IMR-90 (cell line): ENCODE data around the gene ALCAM. TPM values are rescaled to one million over a fixed set of nuclear protein-coding genes. Genes with fewer than 3 reads are reported as not detected.

Experiments
- ATAC-seq: fragments of 200-7000 bp; cut with Tn5 transposase; 2 replicates; pipeline ENCODE4 v1.9.1; 2020; ENCODE audit warnings: low read depth, mild to moderate bottlenecking, moderate library complexity
- BruUV-seq: library from RNA; stranded (reverse); fragments of 400-500 nt; replicated peaks from 2 replicates; lab custom pipeline; 2021; lab: Mats Ljungman, UMichigan
- CTCF ChIA-PET: fragments of 300-600 bp; formaldehyde crosslinking; extraction: SDS; loops from one replicate; lab custom pipeline; 2021; ENCODE audit warnings: antibody characterized with exemption; lab: Yijun Ruan, JAX
- POLR2A ChIA-PET: fragments of 300-600 bp; sonication (Branson Sonifier 250); formaldehyde crosslinking; loops from one replicate; lab custom pipeline; 2022; ENCODE audit warnings: antibody characterized with exemption; ENCODE audit not compliant: unreplicated experiment; lab: Charles Lee
- DNase-seq: peaks from one replicate; pipeline ENCODE4 v3.0.0; 2013
- H2AFZ ChIP-seq: replicated peaks from 2 replicates; pipeline ENCODE3; 2013; ENCODE audit warnings: low read length, mild to moderate bottlenecking; ENCODE audit not compliant: poor library complexity
- H2AK5ac ChIP-seq: 2 replicates; pipeline ENCODE4 v1.6.1; 2013; ENCODE audit warnings: low read depth, low read length, inconsistent platforms
- H2AK9ac ChIP-seq: replicated peaks from 2 replicates; pipeline ENCODE3; 2013; ENCODE audit warnings: mild to moderate bottlenecking, low read depth, low read length, moderate library complexity; ENCODE audit not compliant: poor library complexity
- H2BK120ac ChIP-seq: 2 replicates; pipeline ENCODE4 v1.6.1; 2013; ENCODE audit warnings: low read depth, low read length, inconsistent platforms
- H2BK15ac ChIP-seq: 3 replicates; pipeline ENCODE4 v1.6.1; 2013; ENCODE audit warnings: low read depth, low read length, inconsistent platforms
- H2BK20ac ChIP-seq: 2 replicates; pipeline ENCODE4 v1.6.1; 2013; ENCODE audit warnings: low read depth, mild to moderate bottlenecking, inconsistent platforms, low read length, moderate library complexity
- H2BK5ac ChIP-seq: 2 replicates; pipeline ENCODE4 v1.6.1; 2013; ENCODE audit warnings: mild to moderate bottlenecking, low read depth, low read length, inconsistent platforms; ENCODE audit not compliant: poor library complexity, severe bottlenecking
- H3K14ac ChIP-seq: replicated peaks from 2 replicates; pipeline ENCODE4 v1.6.1; 2013; ENCODE audit warnings: low read depth, low read length, inconsistent platforms
- H3K18ac ChIP-seq: 2 replicates; pipeline ENCODE4 v1.6.1; 2013; ENCODE audit warnings: low read depth, low read length, control low read depth
- H3K23ac ChIP-seq: 2 replicates; pipeline ENCODE4 v1.6.1; 2013; ENCODE audit warnings: low read depth, low read length, inconsistent platforms
- H3K27ac ChIP-seq: 2 replicates; pipeline ENCODE4 v1.5.1; 2013; ENCODE audit warnings: mild to moderate bottlenecking, control low read depth, low read length; ENCODE audit not compliant: insufficient read depth
- H3K27me3 ChIP-seq: 2 replicates; pipeline ENCODE4 v1.6.1; 2013; ENCODE audit warnings: low read length; ENCODE audit not compliant: control insufficient read depth, insufficient read depth
- H3K36me3 ChIP-seq: 2 replicates; pipeline ENCODE4 v1.6.1; 2013; ENCODE audit warnings: low read length, mixed read lengths; ENCODE audit not compliant: control insufficient read depth, insufficient read depth
- H3K4ac ChIP-seq: 2 replicates; pipeline ENCODE4 v1.6.1; 2013; ENCODE audit warnings: low read depth, low read length, inconsistent platforms
- H3K4me1 ChIP-seq: 2 replicates; pipeline ENCODE4 v1.6.1; 2013; ENCODE audit warnings: low read length, mixed read lengths; ENCODE audit not compliant: control insufficient read depth, insufficient read depth
- H3K4me2 ChIP-seq: 2 replicates; pipeline ENCODE4 v1.6.1; 2013; ENCODE audit warnings: low read depth, mild to moderate bottlenecking, control low read depth, low read length, moderate library complexity
- H3K4me3 ChIP-seq: 2 replicates; pipeline ENCODE4 v1.5.1; 2013; ENCODE audit warnings: low read depth, mild to moderate bottlenecking, control low read depth, low read length, moderate library complexity; ENCODE audit not compliant: insufficient read depth
- H3K56ac ChIP-seq: 2 replicates; pipeline ENCODE4 v1.6.1; 2013; ENCODE audit warnings: low read length, inconsistent platforms; ENCODE audit not compliant: insufficient read depth; ENCODE audit errors: extremely low read depth
- H3K79me1 ChIP-seq, 2 experiments: 2 replicates each; pipeline ENCODE4 v1.6.1; 2013; ENCODE audit warnings: low read length in 2 of 2, inconsistent platforms in 1 of 2, low read depth in 1 of 2
- H3K9ac ChIP-seq: 2 replicates; pipeline ENCODE4 v1.6.1; 2013; ENCODE audit warnings: low read depth, low read length, control low read depth
- H3K9me1 ChIP-seq: 2 replicates; pipeline ENCODE4 v1.6.1; 2013; ENCODE audit warnings: low read length, inconsistent platforms; ENCODE audit not compliant: insufficient read depth
- H3K9me3 ChIP-seq: 2 replicates; pipeline ENCODE4 v1.6.1; 2013; ENCODE audit warnings: low read length; ENCODE audit not compliant: control insufficient read depth, insufficient read depth
- H4K20me1 ChIP-seq: 2 replicates; pipeline ENCODE4 v1.6.1; 2013; ENCODE audit warnings: low read length, inconsistent platforms; ENCODE audit not compliant: insufficient read depth
- H4K5ac ChIP-seq: 2 replicates; pipeline ENCODE4 v1.6.1; 2013; ENCODE audit warnings: mild to moderate bottlenecking, low read depth, low read length, control low read depth
- H4K8ac ChIP-seq, 2 experiments: 2 replicates each; pipeline ENCODE4 v1.6.1; 2013; ENCODE audit warnings: low read depth in 2 of 2, low read length in 2 of 2, control low read depth in 1 of 2, inconsistent platforms in 1 of 2
- H4K91ac ChIP-seq: 2 replicates; pipeline ENCODE4 v1.6.1; 2013; ENCODE audit warnings: low read depth, low read length, inconsistent platforms; ENCODE audit not compliant: insufficient read depth
- BHLHE40 ChIP-seq: fragments of 150-350 bp; IDR thresholded peaks from 2 replicates; pipeline ENCODE4 v1.6.1; 2016; ENCODE audit warnings: mild to moderate bottlenecking, low read depth, low read length
- CEBPB ChIP-seq: IDR thresholded peaks from 2 replicates; pipeline ENCODE4 v1.6.1; 2012; ENCODE audit warnings: low read depth, low read length, improper control_type of control experiment
- CHD1 ChIP-seq: IDR thresholded peaks from 2 replicates; pipeline ENCODE4 v1.6.1; 2012; ENCODE audit warnings: low read depth, low read length, improper control_type of control experiment
- MAFK ChIP-seq: IDR thresholded peaks from 2 replicates; pipeline ENCODE4 v1.6.1; 2012; ENCODE audit warnings: low read depth, low read length, improper control_type of control experiment
- MAZ ChIP-seq: IDR thresholded peaks from 2 replicates; pipeline ENCODE4 v1.6.1; 2012; ENCODE audit warnings: low read depth, mild to moderate bottlenecking, low read length, improper control_type of control experiment, moderate library complexity, borderline replicate concordance
- MXI1 ChIP-seq: IDR thresholded peaks from 2 replicates; pipeline ENCODE4 v1.6.1; 2012; ENCODE audit warnings: low read depth, mild to moderate bottlenecking, low read length, moderate library complexity, borderline replicate concordance
- NFE2L2 ChIP-seq: fragments of 150-350 bp; IDR thresholded peaks from 2 replicates; pipeline ENCODE4 v1.6.1; 2016; ENCODE audit warnings: low read depth, mild to moderate bottlenecking, low read length
- RAD21 ChIP-seq: IDR thresholded peaks from 2 replicates; pipeline ENCODE4 v1.6.1; 2012; ENCODE audit warnings: low read length, improper control_type of control experiment
- RCOR1 ChIP-seq: IDR thresholded peaks from 2 replicates; pipeline ENCODE4 v1.6.1; 2012; ENCODE audit warnings: mild to moderate bottlenecking, low read length, improper control_type of control experiment; ENCODE audit not compliant: insufficient replicate concordance
- RFX5 ChIP-seq: IDR thresholded peaks from 2 replicates; pipeline ENCODE4 v1.8.0; 2012; ENCODE audit warnings: low read depth, mild to moderate bottlenecking, low read length, moderate library complexity
- SMC3 ChIP-seq: fragments of 150-350 bp; IDR thresholded peaks from 2 replicates; pipeline ENCODE4 v1.6.1; 2016; ENCODE audit warnings: low read depth, mild to moderate bottlenecking, antibody characterized with exemption, low read length, moderate library complexity
- WGBS, 2 experiments: methylation state at CpG; one replicate each; pipeline versions ENCODE4 v1.1.5 to v1.1.7; 2013; ENCODE audit warnings: missing lambda C conversion rate in 2 of 2; ENCODE audit not compliant: insufficient read length in 1 of 2; ENCODE audit errors: extremely low coverage in 2 of 2; 5-methylcytosine and 5-hydroxymethylcytosine counted together
- dilution Hi-C: fragments of 300-500 bp; cut with HindIII; formaldehyde crosslinking; loops from one replicate; pipeline ENCODE4 v1.14.3; 2018; ENCODE audit warnings: low sequenced_read_pairs; ENCODE audit not compliant: unreplicated experiment
- in situ Hi-C: fragments of 300-500 bp; cut with MboI; formaldehyde crosslinking; loops from 3 replicates; pipeline ENCODE4 v1.14.3; 2019; ENCODE audit warnings: low sequenced_read_pairs, inconsistent platforms, mixed read lengths
- intact Hi-C: fragments of 100-400 bp; cut with micrococcal nuclease; formaldehyde crosslinking; loops from 2 replicates; pipeline ENCODE4 v1.10.0; 2022
- polyA plus RNA-seq, 3 experiments: library from polyadenylated mRNA; depleted of rRNA; stranded (reverse); fragments of >200 nt; gene quantifications; 2 replicates each; pipeline ENCODE4 v1.2.3, GENCODE V29; 2012; ENCODE audit warnings: low replicate concordance in 1 of 3
- total RNA-seq: library from RNA; depleted of rRNA; stranded (reverse); fragments of >200 nt; gene quantifications from 2 replicates; pipeline ENCODE4 v1.2.3, GENCODE V29; 2012
- TF ChIP-seq, protein P1 (sequence below): fragments of 150-350 bp; IDR thresholded peaks from 2 replicates; pipeline ENCODE4 v1.6.1; 2016; ENCODE audit warnings: low read depth, mild to moderate bottlenecking, low read length, moderate library complexity, borderline replicate concordance
- TF ChIP-seq, protein P2 (sequence below): fragments of 150-350 bp; IDR thresholded peaks from 2 replicates; pipeline ENCODE4 v1.6.1; 2017; ENCODE audit warnings: mild to moderate bottlenecking, antibody characterized with exemption, low read length, low read depth

The ALCAM gene
- total and polyA plus RNA-seq, 2 of the 4 experiments (the other 2 are of a cell fraction) = 117 to 423 TPM

DNA sequence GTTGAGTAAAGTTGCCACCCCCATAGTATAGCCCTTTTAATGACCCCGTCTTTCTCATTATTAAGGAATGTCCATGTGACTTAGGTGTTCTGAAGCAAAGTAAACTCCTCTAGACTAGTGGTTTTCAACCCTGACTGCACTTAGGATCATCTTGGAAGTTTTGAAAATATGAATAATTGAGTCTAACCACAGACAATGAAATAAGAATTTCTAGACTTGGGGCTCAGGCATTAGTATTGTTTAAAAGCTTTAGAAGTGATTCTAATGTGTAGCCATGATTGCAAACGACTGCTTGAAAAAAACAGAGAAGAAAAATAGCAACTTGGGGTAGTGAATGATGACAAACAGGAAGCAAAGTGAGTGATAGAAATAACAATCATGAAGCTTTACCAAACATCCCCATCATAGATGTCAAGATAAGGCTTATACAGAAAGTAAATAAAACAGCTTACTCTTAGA is 35.0 kb downstream of the ALCAM start:
- Histone ChIP-seq H3K36me3 (peaks cover 3% of the 10 kb centered on the region; the same call in 1 of the 2 replicates), H2BK120ac (no peak overlapping the region), H3K23ac (no peak overlapping the region; the same call in 1 of the 2 replicates), H4K5ac (no peak overlapping the region), H3K27me3 (no peaks in the 10 kb centered on the region), H3K9me3 (no peaks in the 10 kb centered on the region), H3K18ac (no peak overlapping the region), H2AK9ac (no peak overlapping the region), H2AK5ac (no peak overlapping the region), H4K91ac (no peak overlapping the region), H3K4me1 (peaks cover 5% of the 10 kb centered on the region), H2AFZ (no peak overlapping the region), H2BK20ac (no peak overlapping the region), H2BK5ac (peak overlapping the region; percentile 68), H3K4me2 (peak overlapping the region; percentile 12; the same call in 1 of the 2 replicates), H3K14ac (no peak overlapping the region), H3K4me3 (no peak overlapping the region), H3K4ac (no peak overlapping the region), H4K8ac (no peak overlapping the region), H3K27ac (no peak overlapping the region), H3K56ac (no peak overlapping the region), H2BK15ac (no peak overlapping the region), H3K79me1 (peaks cover 29 to 55% of the 10 kb centered on the region in 2 experiments), H3K9ac (no peak overlapping the region), H4K20me1 (peaks cover 8% of the 10 kb centered on the region; the same call in 1 of the 2 replicates), H3K9me1 (peaks cover 9% of the 10 kb centered on the region)
- ChIA-PET CTCF (interaction anchor here (1.1 kb wide), 1 partner anchor 10 kb away, joined by 3 read pairs; no protein-coding TSS in a partner anchor), POLR2A (no interaction called here)
- no TSS peak for BruUV-seq
- ATAC-seq (peak; percentile 24; the same call in 1 of the 2 replicates), DNase-seq (peak; percentile 37)
- intact Hi-C loops = loop anchor here (2.0 kb wide), 1 partner anchor 13 kb away; no protein-coding TSS in a partner anchor
- WGBS, 2 experiments = no CpG with 5 or more reads among the region's 2 CpGs
- in situ Hi-C loops = no loop called here
- no peak for TF ChIP-seq SMC3
- no peak for TF ChIP-seq NFE2L2
- no peak for TF ChIP-seq CEBPB
- TF ChIP-seq CHD1 = no peak
- TF ChIP-seq MAFK = no peak
- TF ChIP-seq BHLHE40 = no peak
- TF ChIP-seq MAZ = no peak
- TF ChIP-seq RAD21 = no peak
- TF ChIP-seq RCOR1 = no peak
- TF ChIP-seq MXI1 = no peak
- TF ChIP-seq, protein P1, sequence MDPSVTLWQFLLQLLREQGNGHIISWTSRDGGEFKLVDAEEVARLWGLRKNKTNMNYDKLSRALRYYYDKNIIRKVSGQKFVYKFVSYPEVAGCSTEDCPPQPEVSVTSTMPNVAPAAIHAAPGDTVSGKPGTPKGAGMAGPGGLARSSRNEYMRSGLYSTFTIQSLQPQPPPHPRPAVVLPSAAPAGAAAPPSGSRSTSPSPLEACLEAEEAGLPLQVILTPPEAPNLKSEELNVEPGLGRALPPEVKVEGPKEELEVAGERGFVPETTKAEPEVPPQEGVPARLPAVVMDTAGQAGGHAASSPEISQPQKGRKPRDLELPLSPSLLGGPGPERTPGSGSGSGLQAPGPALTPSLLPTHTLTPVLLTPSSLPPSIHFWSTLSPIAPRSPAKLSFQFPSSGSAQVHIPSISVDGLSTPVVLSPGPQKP = no peak
- TF ChIP-seq RFX5 = no peak
- TF ChIP-seq, protein P2, sequence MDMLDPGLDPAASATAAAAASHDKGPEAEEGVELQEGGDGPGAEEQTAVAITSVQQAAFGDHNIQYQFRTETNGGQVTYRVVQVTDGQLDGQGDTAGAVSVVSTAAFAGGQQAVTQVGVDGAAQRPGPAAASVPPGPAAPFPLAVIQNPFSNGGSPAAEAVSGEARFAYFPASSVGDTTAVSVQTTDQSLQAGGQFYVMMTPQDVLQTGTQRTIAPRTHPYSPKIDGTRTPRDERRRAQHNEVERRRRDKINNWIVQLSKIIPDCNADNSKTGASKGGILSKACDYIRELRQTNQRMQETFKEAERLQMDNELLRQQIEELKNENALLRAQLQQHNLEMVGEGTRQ = no peak
- dilution Hi-C loops = no loop called here
